ENCODE results near the gene CLRN1.

- TF ChIP-seq CTCF (conservative IDR thresholded peaks at IDR 0.05) (no peak), EZH2 (IDR thresholded peaks at IDR 0.05; ENCODE audit: low read depth) (no peak)
Observed at GRCh38 chr3:150968341-150969035, 4.0 kb downstream of the CLRN1 start.

Data from PC-9 (cell line).